SKM-1 treated with dmso at 0.1 percent for 144 hours (cell line): ENCODE measurements around the gene SDR9C7.
"Not testable (repeated sequence)": the region's sequence is repeated elsewhere in the genome, so short reads cannot be mapped to it uniquely, and the experiment has no call there.

Experiments
- DNase-seq: peaks from one replicate; lab custom pipeline; 2025; ENCODE audit not compliant: unreplicated experiment; lab: John Stamatoyannopoulos, UW

SDR9C7 gene

DNA sequence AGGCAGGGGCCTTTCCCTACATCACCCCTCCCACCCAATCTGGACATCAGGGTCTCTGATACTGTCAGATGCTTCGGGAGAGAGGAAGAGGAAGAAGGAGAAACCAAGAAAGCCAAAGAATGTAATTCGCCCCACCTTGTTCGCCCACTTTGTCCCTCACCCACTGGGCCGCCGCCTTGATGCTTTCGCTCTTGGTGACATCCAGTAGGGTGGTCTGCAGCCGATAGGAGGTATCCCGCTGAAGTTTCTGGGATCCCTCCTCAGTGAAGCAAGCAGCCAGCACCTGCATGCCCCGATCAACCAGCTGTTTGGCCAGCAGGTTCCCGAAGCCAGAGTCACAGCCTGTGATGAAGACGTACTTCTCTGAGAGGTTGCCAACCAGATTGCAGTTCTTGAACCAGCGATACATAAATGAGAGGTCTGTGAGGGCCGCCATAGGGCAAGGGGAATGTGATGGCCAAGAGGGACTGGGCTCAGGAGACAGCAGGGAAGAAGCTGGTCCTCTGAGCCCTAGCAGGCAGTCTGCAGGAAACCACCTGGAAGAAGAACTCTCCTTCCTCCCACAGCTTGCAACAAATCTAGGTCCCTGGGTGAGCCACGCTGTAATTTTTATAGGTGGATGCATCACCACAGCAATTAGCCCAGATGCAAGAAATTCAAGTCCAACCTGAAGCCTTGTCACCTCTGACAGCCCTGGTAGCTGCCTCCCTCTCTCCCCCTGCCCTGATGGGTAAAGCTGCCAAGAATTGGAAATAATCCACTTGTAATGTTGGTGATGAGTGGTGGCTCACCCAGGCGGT, at the start of gene SDR9C7:
SDR9C7 (minus strand) TSS at position 583 of the 800 bp plus-strand sequence; CDS start at position 436, 147 bp downstream.
- DNase-seq, result no peak

DNA sequence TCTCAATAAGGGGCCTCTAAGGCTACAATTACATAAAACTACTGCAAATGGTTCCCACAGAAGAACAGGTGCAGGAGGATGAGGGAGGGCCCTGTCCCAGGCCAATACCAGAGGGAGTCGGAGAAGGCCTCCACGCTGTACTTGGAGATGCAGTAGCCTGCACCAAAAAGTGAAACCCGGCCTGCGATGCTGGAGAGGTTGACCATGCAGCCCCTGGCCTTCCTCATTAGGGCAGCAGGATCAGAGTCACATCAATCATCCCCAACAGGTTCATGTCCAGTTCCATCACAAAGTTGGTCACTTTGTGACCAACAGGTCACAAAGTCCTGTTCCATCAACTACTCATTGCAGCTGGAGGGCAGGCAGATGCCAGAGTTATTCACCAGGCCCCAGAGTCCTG, 49.2 kb upstream of the SDR9C7 start:
- DNase-seq, result no peak

DNA sequence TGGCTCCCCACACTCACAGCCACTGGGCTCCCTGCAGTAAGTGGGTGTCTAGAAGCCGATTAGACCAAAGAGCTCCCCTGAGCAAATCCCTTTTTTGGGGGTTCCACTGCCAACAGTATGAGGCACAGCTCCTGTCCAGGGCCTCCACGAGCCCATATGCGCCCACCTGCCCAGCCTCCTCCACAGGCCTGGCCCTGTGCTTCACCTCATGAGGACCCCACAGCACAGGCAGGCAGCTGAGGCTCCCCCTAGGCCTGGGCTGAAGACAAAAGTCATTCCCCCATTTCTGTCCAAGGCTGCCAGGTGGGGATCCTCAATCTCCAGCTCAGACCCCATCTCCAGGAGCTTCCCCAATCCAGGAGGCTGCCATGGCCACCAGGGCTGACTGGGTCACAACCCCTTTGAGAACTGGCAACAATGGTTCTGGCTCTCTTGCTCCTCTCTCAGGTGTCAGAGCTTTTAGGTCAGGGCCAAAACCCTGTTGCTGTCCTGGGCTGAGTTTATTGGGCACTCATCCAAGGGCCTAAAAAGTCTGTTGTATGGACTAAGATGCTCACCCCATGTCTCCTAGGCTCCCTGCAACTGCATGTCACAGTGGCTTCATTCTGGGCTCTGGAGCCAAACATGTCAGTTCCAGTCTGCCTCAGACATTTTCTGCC, 48.5 kb upstream of the SDR9C7 start:
- DNase-seq, result not testable (repeated sequence)

DNA sequence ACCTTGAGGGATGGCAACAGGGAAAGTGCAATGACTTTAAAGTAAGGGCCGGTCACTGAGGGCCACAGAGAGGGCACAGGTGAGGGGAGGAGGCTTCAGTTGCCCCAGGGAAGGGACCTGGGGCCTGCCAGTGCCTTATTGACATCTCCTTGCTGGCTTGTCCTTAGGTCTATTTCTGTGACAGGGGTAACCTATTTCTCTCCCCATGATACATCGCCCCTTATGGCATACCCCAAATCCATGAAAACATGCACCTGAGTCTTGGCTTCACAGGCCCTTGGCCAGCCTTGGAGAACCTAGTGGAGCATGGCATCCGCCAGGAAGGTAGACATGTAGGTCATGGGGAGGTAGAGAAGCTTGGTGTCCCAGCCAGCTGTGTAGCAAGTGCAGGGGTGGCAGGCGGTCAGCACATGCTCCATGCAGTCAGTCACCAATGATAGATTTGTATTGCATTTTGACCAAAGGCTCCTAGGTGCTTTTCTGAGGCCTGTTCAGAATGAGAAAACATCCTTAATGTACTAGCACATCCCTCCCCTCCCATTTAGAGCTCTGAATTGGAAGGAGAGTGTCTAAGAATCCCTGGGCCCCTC, 46.8 kb upstream of the SDR9C7 start:
- no peak for DNase-seq

DNA sequence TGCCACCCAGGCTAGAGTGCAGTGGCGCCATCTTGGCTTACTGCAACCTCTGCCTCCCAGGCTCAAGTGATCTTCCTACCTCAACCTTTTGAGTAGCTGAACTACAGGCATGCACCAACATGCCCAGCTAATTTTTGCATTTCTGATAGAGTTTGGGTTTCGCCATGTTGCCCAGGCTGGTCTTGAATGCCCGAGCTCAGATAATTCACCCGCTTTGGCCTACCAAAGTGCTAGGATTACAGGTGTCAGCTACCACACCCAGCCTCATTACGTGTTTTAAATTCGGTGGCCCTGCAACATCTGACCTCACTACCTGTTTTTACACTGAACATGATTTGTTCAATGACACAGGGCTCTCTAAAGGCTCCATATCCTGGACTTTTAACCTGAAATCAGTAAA, 46.1 kb upstream of the SDR9C7 start:
- no peak for DNase-seq

DNA sequence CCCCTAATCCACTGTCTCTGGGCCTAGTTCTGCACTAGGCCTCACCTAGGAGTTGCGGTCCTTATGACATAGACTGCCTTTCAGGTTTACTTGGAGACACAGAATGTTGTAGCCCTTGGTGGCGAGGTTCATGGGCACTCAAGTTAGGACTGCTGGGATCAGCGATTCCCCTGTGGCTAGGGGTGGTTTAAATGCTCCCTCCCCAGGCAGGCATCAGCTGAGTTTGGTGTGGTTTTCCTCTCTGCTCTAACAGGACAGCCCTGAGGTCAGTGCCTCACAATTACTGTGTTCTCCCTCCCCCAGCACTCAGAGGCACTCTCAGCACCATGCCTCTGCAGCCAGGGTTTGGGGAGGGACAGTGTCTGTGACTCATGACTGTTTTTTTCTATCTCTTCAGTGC, 45.4 kb upstream of the SDR9C7 start:
- DNase-seq, result no peak

DNA sequence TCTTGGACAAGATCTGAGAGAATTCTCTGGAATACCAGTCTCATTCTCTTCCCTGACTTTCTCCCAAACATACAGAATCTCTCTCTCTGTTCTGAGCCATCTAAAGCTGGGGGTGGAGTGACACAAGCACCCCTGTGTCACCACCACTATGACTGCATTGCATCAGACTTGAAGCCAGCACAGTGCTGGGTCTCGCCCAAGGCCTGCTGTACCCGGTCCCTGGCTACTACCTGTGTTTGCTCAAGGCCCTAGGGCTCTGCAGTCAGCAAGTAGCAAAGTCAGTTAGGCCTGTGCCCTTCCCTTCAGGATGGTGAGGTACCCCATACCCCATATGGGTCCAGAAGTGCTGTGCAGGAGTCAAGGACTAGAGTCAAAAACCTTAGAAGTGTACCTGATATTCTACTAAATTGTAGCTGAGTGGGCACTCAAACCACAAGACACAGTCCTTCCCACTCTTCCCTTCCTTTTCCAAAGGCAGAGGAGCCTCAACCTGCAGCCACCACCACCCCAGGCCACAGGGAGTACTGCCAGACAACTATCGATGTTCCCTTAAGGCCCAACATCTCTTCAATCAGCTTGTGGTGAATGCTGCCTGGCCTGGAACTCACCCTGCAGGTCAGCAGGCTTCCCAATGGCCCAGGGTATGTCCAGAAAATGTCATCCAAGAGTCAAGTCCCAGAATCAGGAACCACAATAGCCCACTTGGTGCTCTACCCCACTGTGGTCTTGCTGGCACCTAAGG, 44.4 kb upstream of the SDR9C7 start:
- DNase-seq, result no peak

DNA sequence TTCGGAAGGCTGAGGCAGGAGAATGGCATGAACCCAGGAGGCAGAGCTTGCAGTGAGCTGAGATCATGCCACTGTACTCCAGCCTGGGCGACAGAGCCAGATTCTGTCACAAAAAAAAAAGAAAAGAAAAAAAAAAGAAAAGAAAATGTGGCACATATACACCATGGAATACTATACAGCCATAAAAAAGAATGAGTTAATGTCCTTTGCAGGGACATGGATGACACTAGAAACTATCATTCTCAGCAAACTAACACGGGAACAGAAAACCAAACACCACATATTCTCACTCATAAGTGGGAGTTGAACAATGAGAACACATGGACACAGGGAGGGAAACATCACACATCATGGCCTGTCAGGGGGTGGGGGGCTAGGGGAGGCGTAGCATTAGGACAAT, 43.2 kb upstream of the SDR9C7 start:
- not testable (repeated sequence) for DNase-seq

DNA sequence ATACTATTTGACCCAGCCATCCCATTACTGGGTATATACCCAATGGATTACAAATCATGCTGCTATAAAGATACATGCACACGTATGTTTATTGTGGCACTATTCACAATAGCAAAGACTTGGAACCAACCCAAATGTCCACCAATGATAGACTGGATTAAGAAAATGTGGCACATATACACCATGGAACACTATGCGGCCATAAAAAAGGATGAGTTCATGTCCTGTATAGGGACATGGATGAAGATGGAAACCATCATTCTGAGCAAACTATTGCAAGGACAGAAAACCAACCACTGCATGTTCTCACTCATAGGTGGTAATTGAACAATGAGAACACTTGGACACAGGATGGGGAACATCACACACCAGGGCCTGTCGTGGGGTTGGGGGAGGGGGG, 40.0 kb upstream of the SDR9C7 start:
- not testable (repeated sequence) for DNase-seq

DNA sequence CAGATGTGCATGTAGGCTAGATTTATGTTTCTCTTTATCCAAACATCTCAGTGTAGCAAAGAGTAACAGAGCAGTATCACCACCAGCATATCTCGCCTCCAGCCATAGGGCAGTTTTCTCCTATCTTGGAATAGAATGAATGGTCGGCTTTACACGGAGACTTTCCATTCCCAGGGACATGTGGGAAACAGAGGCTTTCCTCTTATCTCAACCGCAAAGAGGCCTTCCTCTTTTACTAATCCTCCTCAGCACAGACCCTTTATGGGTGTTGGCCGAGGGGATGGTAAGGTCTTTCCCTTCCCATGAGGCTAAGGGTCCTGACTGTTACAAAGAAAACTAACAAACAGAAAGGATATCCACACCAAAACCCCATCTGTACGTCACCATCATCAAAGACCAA, 34.7 kb upstream of the SDR9C7 start:
- DNase-seq, result not testable (repeated sequence)

DNA sequence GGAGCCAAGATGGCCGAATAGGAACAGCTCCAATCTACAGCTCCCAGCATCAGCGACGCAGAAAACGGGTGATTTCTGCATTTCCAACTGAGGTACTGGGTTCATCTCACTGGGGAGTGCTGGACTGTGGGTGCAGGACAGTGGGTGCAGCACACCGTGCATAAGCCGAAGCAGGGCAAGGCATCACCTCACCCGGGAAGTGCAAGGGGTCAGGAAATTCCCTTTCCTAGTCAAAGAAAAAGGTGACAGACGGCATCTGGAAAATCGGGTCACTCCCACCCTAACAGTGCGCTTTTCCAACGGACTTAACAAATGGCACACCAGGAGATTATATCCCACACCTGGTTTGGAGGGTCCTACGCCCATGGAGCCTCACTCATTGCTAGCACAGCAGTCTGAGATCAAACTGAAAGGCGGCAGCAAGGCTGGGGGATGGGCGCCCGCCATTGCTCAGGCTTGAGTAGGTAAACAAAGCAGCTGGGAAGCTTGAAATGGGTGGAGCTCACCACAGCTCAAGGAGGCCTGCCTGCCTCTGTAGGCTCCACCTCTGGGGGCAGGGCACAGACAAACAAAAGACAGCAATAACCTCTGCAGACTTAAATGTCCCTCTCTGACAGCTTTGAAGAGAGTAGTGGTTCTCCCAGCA, 31.9 kb upstream of the SDR9C7 start:
- not testable (repeated sequence) for DNase-seq

DNA sequence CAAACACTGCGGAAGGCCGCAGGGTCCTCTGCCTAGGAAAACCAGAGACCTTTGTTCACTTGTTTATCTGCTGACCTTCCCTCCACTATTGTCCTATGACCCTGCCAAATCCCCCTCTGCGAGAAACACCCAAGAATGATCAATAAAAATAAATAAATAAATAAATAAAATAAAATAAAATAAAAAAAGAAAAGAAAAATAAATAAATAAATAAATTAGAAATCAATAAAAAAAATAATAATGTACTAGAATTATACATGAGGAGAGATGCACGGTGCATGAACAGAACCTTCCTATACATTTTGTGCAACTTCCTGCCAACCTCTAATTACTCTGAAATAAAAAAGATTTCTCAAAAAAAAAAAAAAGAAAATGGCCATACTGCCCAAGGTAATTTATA, 30.9 kb upstream of the SDR9C7 start:
- DNase-seq, result not testable (repeated sequence)

DNA sequence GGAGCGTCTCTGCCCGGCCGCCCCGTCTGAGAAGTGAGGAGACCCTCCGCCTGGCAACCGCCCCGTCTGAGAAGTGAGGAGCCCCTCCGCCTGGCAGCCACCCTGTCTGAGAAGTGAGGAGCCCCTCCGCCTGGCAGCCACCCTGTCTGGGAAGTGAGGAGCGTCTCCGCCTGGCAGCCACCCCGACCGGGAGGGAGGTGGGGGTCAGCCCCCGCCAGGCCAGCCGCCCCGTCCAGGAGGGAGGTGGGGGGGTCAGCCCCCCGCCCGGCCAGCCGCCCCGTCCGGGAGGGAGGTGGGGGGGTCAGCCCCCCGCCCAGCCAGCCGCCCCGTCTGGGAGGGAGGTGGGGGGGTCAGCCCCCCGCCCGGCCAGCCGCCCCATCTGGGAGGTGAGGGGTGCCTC, 29.3 kb upstream of the SDR9C7 start:
- DNase-seq, result not testable (repeated sequence)

DNA sequence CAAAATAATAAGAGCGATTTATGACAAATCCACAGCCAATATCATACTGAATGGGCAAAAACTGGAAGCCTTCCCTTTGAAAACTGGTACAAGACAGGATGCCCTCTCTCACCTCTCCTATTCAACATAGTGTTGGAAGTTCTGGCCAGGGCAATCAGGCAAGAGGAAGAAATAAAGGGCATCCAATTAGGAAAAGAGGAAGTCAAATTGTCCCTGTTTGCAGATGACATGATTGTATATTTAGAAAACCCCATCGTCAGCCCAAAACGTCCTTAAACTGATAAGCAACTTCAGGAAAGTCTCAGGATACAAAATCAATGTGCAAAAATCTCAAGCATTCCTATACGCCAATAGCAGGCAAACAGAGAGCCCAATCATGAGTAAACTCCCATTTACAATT, 28.0 kb upstream of the SDR9C7 start:
- not testable (repeated sequence) for DNase-seq

DNA sequence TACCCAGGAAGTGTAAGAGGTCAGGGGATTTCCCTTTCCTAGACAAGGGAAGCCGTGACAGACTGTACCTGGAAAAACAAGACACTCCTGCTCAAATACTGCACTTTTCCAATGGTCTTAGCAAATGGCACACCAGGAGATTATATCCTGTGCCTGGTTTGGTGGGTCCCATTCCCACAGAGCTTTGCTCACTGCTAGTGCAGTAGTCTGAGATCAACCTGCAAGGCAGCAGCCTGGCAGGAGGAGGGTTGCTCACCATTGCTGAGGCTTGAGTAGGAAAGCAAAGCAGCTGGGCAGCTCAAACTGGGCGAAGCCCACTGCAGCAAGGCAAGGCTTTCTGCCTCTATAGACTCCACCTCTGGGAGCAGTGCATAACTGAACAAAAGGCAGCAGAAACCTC, 24.2 kb upstream of the SDR9C7 start:
- no peak for DNase-seq

DNA sequence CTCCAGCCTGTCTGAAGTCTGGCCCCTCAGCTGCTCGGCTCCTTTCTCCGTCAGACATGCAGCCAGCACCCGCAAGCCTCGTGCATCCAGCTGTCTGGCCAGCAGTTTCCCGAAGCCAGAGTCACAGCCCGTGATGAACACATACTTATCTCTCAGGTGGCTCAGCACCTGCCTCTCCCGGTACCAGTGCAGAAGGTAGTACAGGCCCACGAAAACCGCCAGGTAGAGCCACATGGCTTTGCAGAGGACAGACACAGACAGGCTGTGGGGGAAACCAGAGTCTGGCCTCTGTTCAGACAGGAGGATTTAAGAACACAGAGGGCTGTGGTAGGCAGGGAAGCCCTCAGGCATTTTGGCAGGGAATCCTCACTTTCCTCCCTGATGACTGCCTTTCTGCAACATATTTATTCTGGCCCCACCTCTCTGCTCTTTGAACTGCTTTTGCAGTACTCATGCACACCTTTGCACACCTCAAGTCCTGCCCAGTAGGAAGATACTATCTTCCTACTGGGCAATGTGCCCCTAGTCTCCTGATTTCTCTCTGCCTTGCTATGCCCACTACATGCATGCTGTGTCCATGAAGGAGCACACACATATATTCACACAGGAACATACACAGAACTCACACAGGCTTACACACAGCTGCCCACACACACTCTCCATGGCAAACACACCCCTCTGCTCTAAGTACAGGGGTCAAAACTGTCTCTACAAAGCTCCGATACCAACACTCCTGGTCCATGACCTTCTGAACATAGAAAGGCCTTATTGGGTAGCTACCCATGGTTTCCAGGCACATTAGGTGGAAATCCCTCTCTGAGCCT, 23.2 kb upstream of the SDR9C7 start, which contains the start of gene RDH16:
RDH16 (minus strand) TSS at position 380 of the 824 bp plus-strand sequence; CDS start at position 234, 146 bp downstream.
- no peak for DNase-seq

DNA sequence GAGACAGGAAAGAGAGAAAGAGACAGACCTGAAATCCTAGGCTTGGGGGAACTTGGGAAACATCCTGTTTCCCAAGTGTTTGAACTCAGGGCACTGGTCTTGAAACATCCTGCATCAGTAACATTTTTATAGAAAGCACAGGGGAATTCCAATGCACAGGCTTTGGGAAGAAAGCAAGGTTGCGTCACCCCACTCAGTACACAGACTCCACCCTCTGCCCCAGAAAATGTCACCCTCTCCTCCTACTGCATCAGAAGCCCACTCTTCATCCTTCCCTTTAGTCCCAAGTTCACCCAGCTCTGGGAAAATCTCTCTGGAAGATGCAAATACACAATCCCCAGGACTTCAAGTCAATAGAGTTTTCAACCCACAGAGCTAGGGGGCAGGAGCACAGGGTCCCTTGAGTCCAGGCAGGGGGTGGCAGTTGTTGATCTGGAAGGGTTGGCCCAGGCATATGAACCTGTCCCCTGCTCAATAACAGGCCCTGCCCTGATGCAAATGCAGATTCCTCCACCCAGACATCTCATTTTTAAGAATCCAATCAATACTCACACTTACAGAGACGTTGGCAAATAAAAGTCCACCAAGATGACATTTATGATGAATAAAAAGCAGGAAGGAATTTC, 21.5 kb upstream of the SDR9C7 start:
- no peak for DNase-seq

DNA sequence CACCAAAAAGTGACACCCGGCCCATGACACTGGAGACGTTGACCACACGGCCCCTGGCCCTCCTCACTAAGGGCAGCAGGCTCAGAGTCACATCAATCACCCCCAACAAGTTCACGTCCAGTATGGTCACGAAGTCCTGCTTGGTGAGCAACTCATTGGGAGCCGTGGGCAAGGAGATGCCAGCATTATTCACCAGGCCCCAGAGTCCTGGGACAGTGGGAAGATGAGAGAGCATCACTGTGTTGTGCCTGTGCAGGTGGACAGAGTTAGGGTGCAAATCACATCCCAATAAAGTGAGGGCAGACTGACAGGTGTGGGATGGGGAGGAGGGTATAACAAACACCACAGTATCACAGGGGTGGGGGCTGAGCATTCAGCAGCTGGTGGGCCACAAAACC, 20.7 kb upstream of the SDR9C7 start:
- DNase-seq, result no peak
